Kidney epithelial cell (primary cell): ENCODE data around the gene RASD2. TPM values are rescaled to one million over a fixed set of nuclear protein-coding genes. Genes with fewer than 3 reads are reported as not detected.

Experiments used
- DNase-seq: peaks from one replicate; pipeline ENCODE4 v3.0.0-alpha.2; 2010; ENCODE audit warnings: low read depth
- H3K27me3 ChIP-seq: 2 replicates; pipeline ENCODE4 v1.6.0; 2011; ENCODE audit warnings: low read length; ENCODE audit not compliant: control insufficient read depth, insufficient read depth
- H3K36me3 ChIP-seq: 2 replicates; pipeline ENCODE4 v1.5.1; 2011; ENCODE audit warnings: low read length; ENCODE audit not compliant: control insufficient read depth, insufficient read depth
- H3K4me3 ChIP-seq: 2 replicates; pipeline ENCODE4 v1.5.1; 2011; ENCODE audit warnings: low read depth, mild to moderate bottlenecking, control low read depth, low read length
- total RNA-seq: library from RNA; depleted of rRNA; stranded (reverse); fragments of >200 nt; gene quantifications from 2 replicates; pipeline ENCODE4 v1.2.3, GENCODE V29; 2015
- TF ChIP-seq, protein P1 (sequence below): IDR thresholded peaks from 2 replicates; pipeline ENCODE4 v1.5.1; 2011; ENCODE audit warnings: mild to moderate bottlenecking, moderate library complexity, low read length, control low read depth, inconsistent platforms; ENCODE audit not compliant: insufficient read depth, poor library complexity, severe bottlenecking

The RASD2 gene
- total RNA-seq, 1 donor from 2014 or later: 0.04 TPM

- Histone ChIP-seq H3K36me3 (no peaks in the 10 kb centered on the region), H3K4me3 (no peak overlapping the region), H3K27me3 (peaks cover 31% of the 10 kb centered on the region)
- no peak for DNase-seq
- TF ChIP-seq, protein P1, sequence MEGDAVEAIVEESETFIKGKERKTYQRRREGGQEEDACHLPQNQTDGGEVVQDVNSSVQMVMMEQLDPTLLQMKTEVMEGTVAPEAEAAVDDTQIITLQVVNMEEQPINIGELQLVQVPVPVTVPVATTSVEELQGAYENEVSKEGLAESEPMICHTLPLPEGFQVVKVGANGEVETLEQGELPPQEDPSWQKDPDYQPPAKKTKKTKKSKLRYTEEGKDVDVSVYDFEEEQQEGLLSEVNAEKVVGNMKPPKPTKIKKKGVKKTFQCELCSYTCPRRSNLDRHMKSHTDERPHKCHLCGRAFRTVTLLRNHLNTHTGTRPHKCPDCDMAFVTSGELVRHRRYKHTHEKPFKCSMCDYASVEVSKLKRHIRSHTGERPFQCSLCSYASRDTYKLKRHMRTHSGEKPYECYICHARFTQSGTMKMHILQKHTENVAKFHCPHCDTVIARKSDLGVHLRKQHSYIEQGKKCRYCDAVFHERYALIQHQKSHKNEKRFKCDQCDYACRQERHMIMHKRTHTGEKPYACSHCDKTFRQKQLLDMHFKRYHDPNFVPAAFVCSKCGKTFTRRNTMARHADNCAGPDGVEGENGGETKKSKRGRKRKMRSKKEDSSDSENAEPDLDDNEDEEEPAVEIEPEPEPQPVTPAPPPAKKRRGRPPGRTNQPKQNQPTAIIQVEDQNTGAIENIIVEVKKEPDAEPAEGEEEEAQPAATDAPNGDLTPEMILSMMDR: no peak
Observed at GRCh38 chr22:35522225-35523149, 18.1 kb upstream of the RASD2 start.

DNA sequence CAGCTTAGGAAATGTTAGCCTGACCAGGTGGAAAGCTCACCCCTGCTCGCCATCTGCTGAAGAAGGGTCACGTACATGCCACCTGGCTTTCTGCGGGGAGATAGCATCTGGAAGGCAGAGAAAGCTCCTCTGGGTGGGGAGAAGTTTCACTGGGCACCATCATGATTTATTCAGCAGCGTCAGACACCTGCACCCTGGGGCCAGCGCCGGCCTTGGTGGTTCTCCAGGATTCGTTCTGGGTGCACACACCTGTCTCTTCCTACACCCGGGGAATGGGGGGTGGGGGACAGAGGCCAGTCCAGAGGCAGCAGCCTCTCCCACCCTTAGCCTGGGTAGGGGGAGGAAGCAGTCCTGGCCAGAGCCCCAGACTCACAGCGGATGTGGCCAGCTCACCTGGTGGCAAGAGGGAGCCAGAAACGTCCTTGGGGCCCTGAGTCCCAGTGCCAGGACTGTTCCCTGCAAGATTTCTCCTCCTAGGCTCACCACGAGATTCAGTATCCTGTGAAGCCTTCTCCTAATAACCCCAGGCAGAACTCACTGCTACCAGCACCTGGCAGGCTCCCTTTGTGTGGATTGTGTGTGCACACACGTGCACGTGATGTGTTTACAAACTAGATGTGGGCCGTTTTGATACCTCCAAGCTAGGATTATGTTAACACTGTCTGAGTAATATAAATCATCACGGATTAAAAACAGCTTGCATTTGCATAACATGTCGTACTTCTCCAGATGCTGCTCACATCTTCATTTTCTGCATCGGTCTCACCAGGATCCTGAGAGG lies 17.3 kb upstream of the RASD2 start:
- TF ChIP-seq, protein P1: no peak
- DNase-seq: no peak
- H3K27me3 ChIP-seq: peaks cover 26% of the 10 kb centered on the region
- H3K36me3 ChIP-seq: no peaks in the 10 kb centered on the region
- no peak overlapping the region for H3K4me3 ChIP-seq

DNA sequence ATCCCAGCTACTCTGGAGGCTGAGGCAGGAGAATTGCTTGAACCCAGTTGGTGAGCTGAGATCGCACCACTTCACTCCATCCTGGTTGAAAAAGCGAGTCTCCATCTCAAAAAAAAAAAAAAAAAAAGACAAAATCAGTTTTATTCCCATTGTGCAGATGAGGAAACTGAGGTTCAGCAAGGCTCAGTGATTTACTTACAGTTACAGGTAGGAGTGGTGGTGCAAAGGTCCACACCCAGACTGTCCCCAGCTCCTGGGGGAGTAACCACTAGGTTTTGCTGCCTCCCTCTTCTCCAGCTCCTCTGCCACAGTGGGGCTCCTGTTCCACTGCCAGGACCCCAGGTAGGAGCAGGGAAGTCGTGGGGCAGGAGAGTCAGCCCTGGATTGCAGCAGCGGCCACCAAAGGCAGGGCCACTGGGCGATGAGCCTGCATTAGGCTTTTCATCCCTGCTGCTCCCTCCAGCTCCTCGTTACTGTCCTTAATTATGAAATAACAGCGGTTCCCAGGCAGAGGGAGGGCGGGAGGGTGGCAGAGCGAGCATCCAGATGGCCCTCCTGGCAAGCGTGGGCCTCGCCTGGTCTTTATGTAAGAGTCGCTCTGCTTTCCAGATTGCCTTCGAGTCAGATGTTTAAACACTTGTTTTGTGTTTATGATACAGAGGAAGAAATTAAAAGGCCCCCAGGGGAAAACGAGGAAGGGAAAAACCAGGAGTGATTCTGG lies 15.5 kb upstream of the RASD2 start:
- Histone ChIP-seq H3K4me3 (no peak overlapping the region), H3K36me3 (no peaks in the 10 kb centered on the region), H3K27me3 (peaks cover 23% of the 10 kb centered on the region)
- TF ChIP-seq, protein P1: no peak
- no peak for DNase-seq

GRCh38 chr22:35525687-35526332 lies 14.8 kb upstream of the RASD2 start:
- no peak for DNase-seq
- TF ChIP-seq, protein P1: no peak
- Histone ChIP-seq H3K4me3 (no peak overlapping the region), H3K36me3 (no peaks in the 10 kb centered on the region), H3K27me3 (peaks cover 21% of the 10 kb centered on the region)

DNA sequence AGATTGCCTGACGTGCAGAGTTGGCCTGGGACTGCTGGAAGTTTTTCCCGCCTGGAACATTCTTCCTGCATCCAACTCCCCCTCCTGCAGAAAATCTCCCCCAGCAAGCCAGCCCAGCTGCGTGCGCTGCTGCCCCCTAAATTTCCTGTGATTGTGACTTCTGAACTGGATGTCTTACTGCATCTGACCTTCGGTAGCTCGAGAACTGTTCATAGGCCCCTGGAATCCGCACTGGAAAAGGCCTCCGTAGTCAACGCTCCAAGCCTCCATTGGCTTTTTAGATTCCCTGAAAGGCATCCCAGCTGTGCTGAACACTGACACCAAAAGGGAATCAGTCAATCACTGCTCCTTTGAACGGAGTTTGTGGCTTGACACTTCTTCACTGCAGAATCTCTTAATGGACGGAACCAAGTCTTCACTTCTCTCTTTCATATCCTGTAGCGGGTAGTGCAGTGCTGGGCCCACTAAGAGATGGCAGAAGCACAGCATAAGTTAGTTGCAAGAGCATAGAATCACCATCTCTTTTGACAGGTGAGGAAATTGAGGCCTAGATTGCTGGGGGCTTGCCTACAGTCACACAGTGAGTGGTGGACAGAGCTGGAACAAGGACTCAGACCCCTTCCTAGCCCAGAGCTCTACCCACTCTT lies 14.2 kb upstream of the RASD2 start:
- no peak for DNase-seq
- Histone ChIP-seq H3K4me3 (no peak overlapping the region), H3K27me3 (peaks cover 21% of the 10 kb centered on the region), H3K36me3 (no peaks in the 10 kb centered on the region)
- TF ChIP-seq, protein P1: no peak
